Liver (tissue), 9 donors: ENCODE results near the gene OR10T2. TPM values are rescaled to one million over a fixed set of nuclear protein-coding genes. Genes with fewer than 3 reads are reported as not detected.

Experiments used
- DNase-seq: peaks from one replicate; pipeline ENCODE4 v3.0.0-alpha.2; 2017; ENCODE audit warnings: low spot score
- H3K27ac ChIP-seq, 2 donors: one replicate each; pipeline ENCODE4 v1.7.0; 2013; ENCODE audit warnings: inconsistent platforms in 2 of 2, low read length in 2 of 2, control low read depth in 1 of 2, low read depth in 1 of 2, mild to moderate bottlenecking in 1 of 2
- H3K27me3 ChIP-seq, 4 donors: one replicate each; pipeline versions ENCODE4 v1.6.1 to v1.7.0; 2013; ENCODE audit warnings: low read length in 3 of 4, inconsistent platforms in 1 of 4, mild to moderate bottlenecking in 1 of 4, moderate library complexity in 1 of 4; ENCODE audit not compliant: control insufficient read depth in 4 of 4, insufficient read depth in 4 of 4
- H3K36me3 ChIP-seq, 4 donors: one replicate each; pipeline versions ENCODE4 v1.6.1 to v1.7.0; 2013; ENCODE audit warnings: low read length in 3 of 4, mild to moderate bottlenecking in 3 of 4, low read depth in 1 of 4, moderate library complexity in 1 of 4; ENCODE audit not compliant: control insufficient read depth in 4 of 4, insufficient read depth in 3 of 4
- H3K4me1 ChIP-seq, 4 donors: one replicate each; pipeline versions ENCODE4 v1.6.1 to v1.7.0; 2013; ENCODE audit warnings: low read length in 3 of 4, mild to moderate bottlenecking in 3 of 4, moderate library complexity in 1 of 4; ENCODE audit not compliant: control insufficient read depth in 4 of 4, insufficient read depth in 4 of 4
- H3K4me3 ChIP-seq, 3 donors: one replicate each; pipeline versions ENCODE4 v1.6.1 to v1.7.0; 2013; ENCODE audit warnings: low read length in 3 of 3, control low read depth in 1 of 3, low read depth in 1 of 3, mild to moderate bottlenecking in 1 of 3
- H3K9ac ChIP-seq, 2 donors: one replicate each; pipeline ENCODE4 v1.7.0; 2013; ENCODE audit warnings: low read length in 2 of 2, mild to moderate bottlenecking in 2 of 2, moderate library complexity in 2 of 2, control low read depth in 1 of 2, low read depth in 1 of 2
- H3K9me3 ChIP-seq, 4 donors: one replicate each; pipeline versions ENCODE4 v1.6.1 to v1.7.0; 2013; ENCODE audit warnings: low read length in 3 of 4; ENCODE audit not compliant: control insufficient read depth in 4 of 4
- CTCF ChIP-seq: fragments of 150-350 bp; IDR thresholded peaks from 2 replicates; pipeline ENCODE4 v1.5.1; 2017; ENCODE audit warnings: improper control_type of control experiment, low read depth, low read length; ENCODE audit not compliant: missing input control
- EGR1 ChIP-seq, 2 donors: IDR thresholded peaks; 2 replicates each; pipeline ENCODE4 v1.6.1; 2016 to 2018; ENCODE audit warnings: antibody characterized with exemption in 2 of 2, low read depth in 2 of 2
- FOXA1 ChIP-seq: IDR thresholded peaks from 2 replicates; pipeline ENCODE4 v1.6.1; 2016; ENCODE audit warnings: antibody characterized with exemption
- FOXA2 ChIP-seq: IDR thresholded peaks from 2 replicates; pipeline ENCODE4 v1.6.1; 2016; ENCODE audit warnings: antibody characterized with exemption
- GABPA ChIP-seq, 2 donors: IDR thresholded peaks in 1 of 2; conservative IDR thresholded peaks in 1 of 2; 2 replicates each; pipeline ENCODE4 v1.6.1; 2016; ENCODE audit warnings: antibody characterized with exemption in 2 of 2, mild to moderate bottlenecking in 1 of 2, moderate library complexity in 1 of 2
- HNF4A ChIP-seq, 2 donors: conservative IDR thresholded peaks; 2 replicates each; pipeline ENCODE4 v1.6.1; 2016; ENCODE audit warnings: antibody characterized with exemption in 2 of 2, mild to moderate bottlenecking in 2 of 2
- HNF4G ChIP-seq: IDR thresholded peaks from 2 replicates; pipeline ENCODE4 v1.6.1; 2016; ENCODE audit warnings: antibody characterized with exemption
- JUND ChIP-seq, 2 donors: IDR thresholded peaks; 2 replicates each; pipeline ENCODE4 v1.6.1; 2016; ENCODE audit warnings: antibody characterized with exemption in 2 of 2
- MAX ChIP-seq: IDR thresholded peaks from 2 replicates; pipeline ENCODE4 v1.6.1; 2016; ENCODE audit warnings: antibody characterized with exemption
- NR2F2 ChIP-seq: IDR thresholded peaks from 2 replicates; pipeline ENCODE4 v1.6.1; 2016; ENCODE audit warnings: antibody characterized with exemption
- RAD21 ChIP-seq, 2 donors: IDR thresholded peaks; 2 replicates each; pipeline ENCODE4 v1.6.1; 2016; ENCODE audit warnings: antibody characterized with exemption in 2 of 2, mild to moderate bottlenecking in 2 of 2
- REST ChIP-seq: IDR thresholded peaks from 2 replicates; pipeline ENCODE4 v1.6.1; 2016; ENCODE audit warnings: antibody characterized with exemption, mild to moderate bottlenecking
- RXRA ChIP-seq, 2 donors: IDR thresholded peaks; 2 replicates each; pipeline ENCODE4 v1.6.1; 2017 to 2018; ENCODE audit warnings: antibody characterized with exemption in 2 of 2, mild to moderate bottlenecking in 1 of 2
- TAF1 ChIP-seq: conservative IDR thresholded peaks from 2 replicates; pipeline ENCODE4 v1.6.1; 2016; ENCODE audit warnings: antibody characterized with exemption, mild to moderate bottlenecking
- ZBTB33 ChIP-seq: IDR thresholded peaks from 2 replicates; pipeline ENCODE4 v1.6.1; 2016; ENCODE audit warnings: antibody characterized with exemption
- WGBS: extraction: QIAGEN DNeasy Blood & Tissue Kit; methylation state at CpG from one replicate; pipeline ENCODE4 v1.1.7; 2013; 5-methylcytosine and 5-hydroxymethylcytosine counted together
- polyA plus RNA-seq, 2 donors: library from polyadenylated mRNA; stranded (reverse) in 1 of 2; unstranded in 1 of 2; fragments of 200-250 nt in 1 of 2; fragments of >200 nt in 1 of 2; fragmentation: Nextera tagmentation in 1 of 2; extraction: Ambion mirVana in 1 of 2; gene quantifications; one replicate each; pipeline versions ENCODE4 v1.2.1 to v1.2.3, GENCODE V29; 2013 to 2015
- total RNA-seq, 2 donors: library from RNA; depleted of rRNA; stranded (reverse); fragments of >200 nt; gene quantifications; one replicate each; pipeline ENCODE4 v1.2.3, GENCODE V29; 2014
- TF ChIP-seq, protein P1 (sequence below): IDR thresholded peaks from 2 replicates; pipeline ENCODE4 v1.6.1; 2016; ENCODE audit warnings: antibody characterized with exemption
- donor health status: healthy.
- donor health status: healthy.
- donor health status: healthy.
- donor health status: healthy.
- donor health status: healthy.

Gene OR10T2, protein sequence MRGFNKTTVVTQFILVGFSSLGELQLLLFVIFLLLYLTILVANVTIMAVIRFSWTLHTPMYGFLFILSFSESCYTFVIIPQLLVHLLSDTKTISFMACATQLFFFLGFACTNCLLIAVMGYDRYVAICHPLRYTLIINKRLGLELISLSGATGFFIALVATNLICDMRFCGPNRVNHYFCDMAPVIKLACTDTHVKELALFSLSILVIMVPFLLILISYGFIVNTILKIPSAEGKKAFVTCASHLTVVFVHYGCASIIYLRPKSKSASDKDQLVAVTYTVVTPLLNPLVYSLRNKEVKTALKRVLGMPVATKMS
- total RNA-seq = not detected
- polyA plus RNA-seq = not detected

GRCh38 chr1:158398818-158399514 lies at the start of gene OR10T2:
OR10T2 (minus strand) TSS chr1:158399466; CDS start chr1:158399466, 0 bp downstream.
- no peak for TF ChIP-seq CTCF
- no peak for TF ChIP-seq JUND (IDR thresholded peaks at IDR 0.05)
- TF ChIP-seq FOXA2 = no peak
- TF ChIP-seq ZBTB33 = no peak
- no peak for TF ChIP-seq FOXA1
- no peak for TF ChIP-seq MAX
- no peak for TF ChIP-seq HNF4A (conservative IDR thresholded peaks at IDR 0.05)
- no peak for TF ChIP-seq GABPA (IDR thresholded peaks at IDR 0.05 in 1 of 2, conservative IDR thresholded peaks at IDR 0.05 in 1 of 2)
- TF ChIP-seq TAF1 = no peak
- no peak for TF ChIP-seq HNF4G
- no peak for DNase-seq
- Histone ChIP-seq H3K4me1 (no peaks in the 10 kb centered on the region), H3K27ac (no peak within 1 kb of the TSS), H3K4me3 (no peak within 1 kb of the TSS), H3K9ac (no peak within 1 kb of the TSS), H3K27me3 (no peaks in the 10 kb centered on the region), H3K9me3 (peaks cover 0 to 2% (median 0%) of the 10 kb centered on the region in 4 donors), H3K36me3 (no peaks in the 10 kb centered on the region)
- WGBS = 66% methylated on average over 5 of the region's 5 CpGs

GRCh38 chr1:158445376-158445775 lies 46.1 kb upstream of the OR10T2 start:
- no peak for DNase-seq
- no peak overlapping the region for H3K4me3 ChIP-seq
- H3K4me1 ChIP-seq = no peaks in the 10 kb centered on the region
- no peaks in the 10 kb centered on the region for H3K36me3 ChIP-seq
- no peak overlapping the region for H3K27ac ChIP-seq
- no peak overlapping the region for H3K9ac ChIP-seq
- H3K27me3 ChIP-seq = no peaks in the 10 kb centered on the region
- H3K9me3 ChIP-seq = no peaks in the 10 kb centered on the region
- WGBS = 67% methylated on average over 4 of the region's 4 CpGs
- TF ChIP-seq NR2F2 (no peak), RAD21 (IDR thresholded peaks at IDR 0.05) (no peak), REST (no peak), GABPA (IDR thresholded peaks at IDR 0.05 in 1 of 2, conservative IDR thresholded peaks at IDR 0.05 in 1 of 2) (no peak), JUND (IDR thresholded peaks at IDR 0.05) (no peak), FOXA2 (no peak), ZBTB33 (no peak), FOXA1 (no peak), CTCF (no peak), HNF4A (conservative IDR thresholded peaks at IDR 0.05) (no peak), EGR1 (IDR thresholded peaks at IDR 0.05; ENCODE audit: low read depth in 2 of 2) (no peak), MAX (no peak), HNF4G (no peak), TAF1 (no peak), RXRA (IDR thresholded peaks at IDR 0.05) (no peak)
- TF ChIP-seq, protein P1, sequence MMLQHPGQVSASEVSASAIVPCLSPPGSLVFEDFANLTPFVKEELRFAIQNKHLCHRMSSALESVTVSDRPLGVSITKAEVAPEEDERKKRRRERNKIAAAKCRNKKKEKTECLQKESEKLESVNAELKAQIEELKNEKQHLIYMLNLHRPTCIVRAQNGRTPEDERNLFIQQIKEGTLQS = no peak
